Measurements from ENCODE around the gene PLIN5.

The PLIN5 gene

GRCh38 chr19:4505570-4506448, 29.2 kb downstream of the PLIN5 start:
- DNase-seq (ENCODE audit: low read depth) = no peak

DNA sequence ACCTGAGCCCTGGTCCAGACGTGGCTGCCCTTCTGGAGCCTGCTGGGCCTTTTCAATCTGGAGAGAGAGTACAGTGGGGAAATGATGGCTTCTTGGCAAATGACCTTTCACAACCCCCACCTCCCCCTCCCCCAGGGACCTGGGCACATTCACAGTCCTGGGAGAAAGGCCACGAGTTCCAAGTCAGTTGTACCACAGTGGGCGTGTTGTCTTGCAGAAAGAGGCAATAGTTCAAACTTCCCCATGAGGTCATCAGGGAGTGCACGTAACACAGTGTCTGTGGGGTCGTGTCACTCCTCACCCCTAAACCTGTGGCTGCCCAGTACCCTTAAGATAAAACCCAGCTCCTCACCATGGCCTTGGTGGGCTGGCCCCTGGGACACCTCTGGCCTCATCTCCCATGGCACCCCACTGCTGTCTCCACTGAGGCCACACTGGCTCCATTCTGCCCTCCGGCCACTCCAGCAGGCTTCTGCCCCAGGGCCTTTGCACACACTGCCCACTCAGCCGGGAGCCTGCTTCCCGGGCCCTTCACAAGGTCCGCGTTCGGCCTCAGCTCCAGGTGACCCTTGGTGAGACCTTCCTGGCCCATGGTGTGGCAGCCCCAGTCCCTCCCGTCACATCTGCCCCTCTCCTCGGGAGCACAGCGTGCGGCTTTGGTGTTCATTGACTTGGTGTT, 30.0 kb downstream of the PLIN5 start:
- DNase-seq (ENCODE audit: low read depth) = peak; percentile 10

DNA sequence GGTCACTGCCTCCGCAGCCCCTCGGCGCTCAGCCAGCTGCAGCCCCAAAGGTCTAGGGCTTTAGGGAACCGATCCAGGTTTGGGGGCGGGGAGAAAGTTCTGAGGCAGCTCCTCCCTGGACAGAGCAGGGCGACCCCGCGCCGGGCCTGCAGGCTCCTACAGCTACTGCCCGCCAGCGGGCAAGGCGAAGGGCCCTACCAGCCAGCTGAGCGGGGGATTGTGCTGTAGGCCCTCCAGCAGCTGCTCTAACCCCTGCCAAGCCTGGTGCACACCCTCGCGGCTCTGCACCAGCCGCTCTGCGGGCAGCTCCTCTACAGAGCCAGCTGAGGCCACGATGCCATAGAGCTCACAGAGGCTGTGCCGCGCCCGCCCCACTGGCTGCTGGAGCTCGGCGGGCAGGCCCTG, 30.7 kb downstream of the PLIN5 start:
- DNase-seq (ENCODE audit: low read depth) = no peak

- DNase-seq (ENCODE audit: low read depth) = no peak
Observed at GRCh38 chr19:4503825-4504170, 31.2 kb downstream of the PLIN5 start.

DNA sequence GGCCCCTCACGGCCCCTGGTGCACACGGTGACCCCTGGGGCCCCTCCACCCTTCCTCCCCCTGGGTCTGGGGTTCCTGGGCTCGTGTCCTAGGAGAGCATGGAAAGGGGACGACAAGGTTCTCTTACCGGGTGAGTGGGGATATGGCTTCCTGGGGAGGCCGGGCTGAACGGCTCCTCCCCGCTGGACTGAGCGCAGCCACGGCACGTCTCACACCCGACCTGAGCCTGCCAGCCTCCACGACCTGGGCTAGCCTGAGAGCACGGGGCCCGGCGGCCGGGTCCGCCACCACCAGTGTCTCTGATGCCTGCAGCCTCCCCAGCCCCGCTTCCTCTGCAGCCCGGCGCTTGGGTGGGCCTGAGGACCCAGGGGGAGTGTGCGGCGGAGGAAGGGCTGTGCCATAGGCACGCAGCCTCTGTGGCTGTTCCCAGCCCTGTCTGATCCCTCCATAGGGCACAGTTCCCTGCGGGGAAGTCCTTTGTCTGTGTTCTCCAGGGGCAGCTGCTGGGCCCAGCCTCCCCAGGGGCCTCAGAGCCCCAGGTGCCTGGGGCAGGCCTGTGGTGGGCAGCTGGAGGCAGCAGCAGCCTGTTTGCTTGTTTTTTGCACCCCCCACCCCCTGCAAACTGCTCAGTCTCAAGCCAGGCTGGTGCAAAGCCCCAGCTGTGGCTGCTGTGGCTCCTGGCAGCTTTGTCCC, 31.7 kb downstream of the PLIN5 start:
- no peak for DNase-seq (ENCODE audit: low read depth)

GRCh38 chr19:4502282-4503131, 32.5 kb downstream of the PLIN5 start:
- DNase-seq (ENCODE audit: low read depth) = no peak

GRCh38 chr19:4501691-4502090, 33.3 kb downstream of the PLIN5 start:
- no peak for DNase-seq (ENCODE audit: low read depth)

DNA sequence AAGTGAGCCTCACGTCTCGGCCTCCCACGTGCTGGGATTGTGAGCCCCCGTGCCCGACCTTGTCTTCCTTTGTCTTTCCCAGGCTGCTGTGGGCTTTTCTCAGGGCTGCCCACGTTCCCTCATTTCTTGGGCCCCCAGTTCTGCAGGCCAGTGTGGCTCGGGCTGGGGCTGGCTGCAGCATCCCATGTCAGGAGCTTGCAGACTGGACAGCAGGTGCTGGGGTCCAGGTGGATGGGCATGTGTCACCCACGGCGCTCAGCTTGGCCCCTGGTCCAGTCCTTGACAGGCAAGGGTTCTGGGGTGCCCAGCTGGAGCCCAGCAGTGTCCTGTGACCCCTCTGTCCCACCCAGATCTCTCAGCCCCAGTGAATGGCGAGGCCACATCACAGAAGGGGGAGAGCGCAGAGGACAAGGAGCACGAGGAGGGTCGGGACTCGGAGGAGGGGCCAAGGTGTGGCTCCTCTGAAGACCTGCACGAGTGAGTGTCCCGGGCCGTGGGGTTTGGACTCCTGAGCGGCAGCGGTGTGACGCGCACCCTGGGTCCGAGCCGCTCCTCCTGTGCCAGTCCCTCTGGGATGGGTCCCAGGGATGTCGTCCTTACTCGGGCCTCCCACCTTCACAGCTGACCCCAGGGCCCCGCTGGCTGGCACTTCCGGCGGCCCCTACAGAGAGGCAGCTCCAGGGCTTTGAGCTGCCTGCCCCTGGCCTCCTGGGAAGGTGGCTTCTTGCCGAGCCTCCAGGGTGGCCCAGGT, 34.0 kb downstream of the PLIN5 start:
- DNase-seq (ENCODE audit: low read depth) = no peak

DNA sequence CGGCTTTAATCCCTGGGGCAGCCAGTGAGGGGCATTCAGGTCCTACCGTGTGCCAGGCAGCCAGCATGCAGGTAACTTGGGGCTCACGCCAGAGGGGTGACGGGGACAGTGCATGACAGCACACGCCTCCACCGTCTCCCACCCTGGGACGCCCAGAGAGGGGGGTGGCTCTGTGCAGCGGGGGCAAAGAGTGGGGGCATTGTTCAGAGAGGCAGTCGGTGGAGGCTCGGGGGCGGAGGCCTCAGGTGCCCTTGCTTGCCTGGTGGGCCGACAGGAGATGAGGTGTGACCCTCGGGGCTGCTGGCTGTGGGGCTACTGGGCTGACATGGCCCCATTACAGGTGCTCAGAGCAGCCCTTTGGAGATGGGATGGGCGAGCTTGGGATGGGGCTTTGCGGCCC, 35.2 kb downstream of the PLIN5 start:
- DNase-seq (ENCODE audit: low read depth) = no peak

DNA sequence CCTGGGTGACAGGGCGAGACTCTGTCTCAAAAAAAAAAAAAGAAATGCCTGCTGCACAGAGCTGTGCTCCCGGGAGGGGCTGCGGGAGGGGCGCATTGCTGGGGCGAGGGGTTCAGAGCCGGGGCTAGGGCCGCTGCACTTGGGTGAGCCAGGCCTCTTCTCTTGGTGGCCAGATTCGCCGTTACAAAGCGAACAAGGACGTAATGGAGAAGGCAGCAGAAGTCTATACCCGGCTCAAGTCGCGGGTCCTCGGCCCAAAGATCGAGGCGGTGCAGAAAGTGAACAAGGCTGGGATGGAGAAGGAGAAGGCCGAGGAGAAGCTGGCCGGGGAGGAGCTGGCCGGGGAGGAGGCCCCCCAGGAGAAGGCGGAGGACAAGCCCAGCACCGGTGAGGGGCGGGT, 35.7 kb downstream of the PLIN5 start:
- DNase-seq (ENCODE audit: low read depth) = no peak

- no peak for DNase-seq (ENCODE audit: low read depth)
Observed at GRCh38 chr19:4498694-4499093, 36.3 kb downstream of the PLIN5 start.

DNA sequence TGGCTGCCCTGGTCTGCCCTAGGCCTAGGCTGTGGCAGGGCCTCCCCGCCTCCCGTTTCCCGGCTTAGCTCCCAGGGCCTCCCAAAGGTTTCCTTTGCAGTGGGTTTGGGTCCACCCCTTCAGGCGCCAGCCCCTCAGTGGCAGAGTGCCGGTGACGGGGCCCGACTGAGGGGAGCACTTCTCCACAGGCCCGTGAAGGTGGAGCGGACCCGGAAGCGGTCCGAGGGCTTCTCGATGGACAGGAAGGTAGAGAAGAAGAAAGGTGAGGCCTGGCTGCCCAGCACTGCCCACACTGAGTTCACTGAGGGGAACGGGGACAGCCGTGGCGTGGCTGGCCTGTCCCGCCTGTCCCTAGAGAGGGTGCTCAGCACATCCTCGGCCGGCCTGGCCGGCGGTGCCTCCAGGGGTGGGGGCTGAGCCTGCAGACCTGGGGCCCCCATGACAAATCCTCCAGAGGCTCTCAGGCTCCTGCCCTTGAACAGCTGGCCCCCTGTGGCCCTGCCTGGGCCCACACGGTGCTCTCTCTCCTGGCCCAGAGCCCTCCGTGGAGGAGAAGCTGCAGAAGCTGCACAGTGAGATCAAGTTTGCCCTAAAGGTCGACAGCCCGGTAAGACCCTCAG, 37.1 kb downstream of the PLIN5 start:
- DNase-seq (ENCODE audit: low read depth) = no peak

- DNase-seq (ENCODE audit: low read depth) = no peak
Observed at GRCh38 chr19:4496304-4496703, 38.7 kb downstream of the PLIN5 start.

DNA sequence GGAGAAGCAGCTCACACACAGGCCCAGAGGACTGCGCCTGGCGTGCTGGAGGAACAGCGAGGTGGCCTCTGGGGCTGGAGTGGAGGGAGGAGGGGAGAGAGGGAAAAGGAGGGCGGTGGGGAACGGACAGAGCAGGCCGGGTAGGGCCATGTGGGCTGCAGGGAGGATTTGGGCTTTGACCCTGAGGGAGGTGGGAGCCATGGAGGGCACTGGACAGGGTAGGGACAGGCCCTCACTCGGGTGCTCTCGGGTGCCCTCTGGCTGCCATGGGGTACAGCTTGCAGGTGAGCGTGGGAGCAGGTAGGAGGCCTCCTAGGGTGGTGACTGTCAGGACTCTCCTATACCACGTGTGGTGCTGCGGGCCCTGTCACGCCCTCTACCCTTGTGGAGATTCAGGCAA, 39.6 kb downstream of the PLIN5 start:
- DNase-seq (ENCODE audit: low read depth) = no peak

- DNase-seq (ENCODE audit: low read depth) = no peak
Observed at GRCh38 chr19:4494691-4495064, 40.3 kb downstream of the PLIN5 start.

- no peak for DNase-seq (ENCODE audit: low read depth)
Observed at GRCh38 chr19:4493929-4494690, 40.9 kb downstream of the PLIN5 start.

DNA sequence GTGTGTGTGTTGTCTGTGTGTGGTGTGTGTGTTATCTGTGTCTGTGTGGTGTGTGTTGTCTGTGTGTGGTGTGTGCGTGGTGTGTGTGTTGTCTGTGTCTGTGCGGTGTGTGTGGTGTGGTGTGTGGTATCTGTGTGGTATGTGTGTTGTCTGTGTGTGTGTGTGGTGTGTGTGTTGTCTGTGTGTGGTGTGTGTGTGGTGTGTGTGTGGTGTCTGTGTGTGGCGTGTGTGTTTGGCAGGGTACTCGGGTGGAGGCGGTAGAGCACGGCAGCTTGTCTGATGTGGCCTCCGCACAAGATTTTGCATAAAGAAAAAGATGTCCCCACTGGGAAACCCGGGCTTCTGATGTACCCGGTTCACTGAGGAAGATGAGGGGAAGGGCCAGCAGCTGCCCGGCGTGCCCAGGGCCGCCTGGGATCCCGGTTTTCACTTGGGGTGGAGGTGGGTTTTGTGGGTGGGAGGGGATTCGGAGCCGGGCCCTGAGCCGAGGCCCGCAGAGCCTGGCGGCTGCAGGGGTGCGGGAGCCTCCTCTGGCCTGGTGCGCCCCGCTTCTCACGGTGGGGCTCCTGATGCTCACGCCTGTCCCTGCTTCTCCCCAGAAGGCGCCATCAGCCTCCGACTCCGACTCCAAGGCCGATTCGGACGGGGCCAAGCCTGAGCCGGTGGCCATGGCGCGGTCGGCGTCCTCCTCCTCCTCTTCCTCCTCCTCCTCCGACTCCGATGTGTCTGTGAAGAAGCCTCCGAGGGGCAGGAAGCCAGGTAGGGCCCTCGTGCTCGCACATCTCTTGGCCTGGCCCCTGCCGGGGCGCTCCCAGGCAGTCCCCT, 41.7 kb downstream of the PLIN5 start:
- DNase-seq (ENCODE audit: low read depth) = peak; percentile 6

DNA sequence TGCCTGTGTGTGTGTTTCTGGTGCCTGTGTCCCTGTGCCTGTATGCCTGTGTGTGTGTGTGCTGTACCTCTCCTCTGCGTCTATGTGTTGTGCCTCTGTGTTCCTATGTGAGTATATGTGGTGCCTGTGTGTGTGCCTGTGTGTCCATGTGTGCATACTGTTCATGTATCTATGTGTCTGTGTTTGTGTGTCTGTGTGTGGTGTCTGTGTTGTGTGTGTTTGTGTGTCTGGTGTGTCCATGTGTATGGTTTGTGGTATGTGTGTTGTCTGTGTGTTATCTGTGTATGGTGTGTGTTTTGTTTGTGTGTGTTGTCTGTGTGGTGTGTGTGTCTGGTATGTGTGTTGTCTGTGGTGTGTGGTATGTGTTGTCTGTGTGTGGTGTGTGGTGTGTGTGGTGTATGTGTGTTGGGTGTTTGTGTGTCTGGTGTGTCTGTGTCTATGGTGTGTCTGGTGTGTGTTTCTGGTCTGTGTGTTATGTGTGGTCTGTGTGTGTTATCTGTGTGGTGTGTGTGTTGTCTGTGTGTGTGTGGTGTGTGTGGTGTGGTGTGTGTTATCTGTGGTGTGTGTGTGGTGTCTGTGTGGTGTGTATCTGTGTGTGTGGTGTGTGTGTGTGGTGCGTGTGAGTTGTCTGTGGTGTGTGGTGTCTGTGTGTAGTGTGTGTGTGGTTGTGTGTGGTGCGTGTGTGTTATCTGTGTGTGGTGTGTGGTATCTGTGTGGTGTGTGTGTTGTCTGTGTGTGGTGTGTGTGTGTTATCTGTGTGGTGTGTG, 42.5 kb downstream of the PLIN5 start:
- no peak for DNase-seq (ENCODE audit: low read depth)

DNA sequence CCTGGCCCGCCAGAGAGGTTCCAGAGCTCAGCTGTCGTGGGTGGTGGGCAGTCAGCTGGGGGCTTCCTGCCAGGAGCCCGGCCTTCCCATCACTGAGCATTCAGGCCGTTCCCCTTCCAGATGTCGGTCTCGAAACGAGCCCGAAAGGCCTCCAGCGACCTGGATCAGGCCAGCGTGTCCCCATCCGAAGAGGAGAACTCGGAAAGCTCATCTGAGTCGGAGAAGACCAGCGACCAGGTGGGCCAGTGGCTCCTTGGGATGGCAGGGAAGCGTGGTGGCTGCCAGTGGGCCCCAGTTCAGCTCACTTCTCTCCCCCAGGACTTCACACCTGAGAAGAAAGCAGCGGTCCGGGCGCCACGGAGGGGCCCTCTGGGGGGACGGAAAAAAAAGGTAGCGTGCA, 43.6 kb downstream of the PLIN5 start:
- DNase-seq (ENCODE audit: low read depth) = no peak

Measured in amniotic epithelial cell (primary cell).